Mesendoderm (in vitro differentiated cells): ENCODE data around the gene COX7A2.

ENCODE experiments used
- DNase-seq: peaks from one replicate; pipeline ENCODE4 v3.0.0; 2013
- H2AK5ac ChIP-seq: 2 replicates; pipeline ENCODE4 v1.6.1; 2013; ENCODE audit warnings: low read length, inconsistent platforms
- H2BK120ac ChIP-seq: 2 replicates; pipeline ENCODE4 v1.6.1; 2013; ENCODE audit warnings: low read depth, mild to moderate bottlenecking, low read length, moderate library complexity, mixed read lengths
- H2BK15ac ChIP-seq: replicated peaks from 2 replicates; pipeline ENCODE4 v1.6.1; 2013; ENCODE audit warnings: low read depth, mild to moderate bottlenecking, moderate library complexity
- H2BK5ac ChIP-seq: 2 replicates; pipeline ENCODE4 v1.6.1; 2013; ENCODE audit warnings: low read length, inconsistent platforms
- H3K18ac ChIP-seq: 2 replicates; pipeline ENCODE4 v1.6.1; 2013; ENCODE audit warnings: mild to moderate bottlenecking, low read length, mixed read lengths
- H3K23ac ChIP-seq: one replicate; pipeline ENCODE4 v1.6.1; 2013; ENCODE audit warnings: low read length
- H3K27ac ChIP-seq: 2 replicates; pipeline ENCODE4 v1.5.1; 2013; ENCODE audit warnings: low read depth, mild to moderate bottlenecking, inconsistent platforms, low read length, moderate library complexity
- H3K27me3 ChIP-seq: 2 replicates; pipeline ENCODE4 v1.6.1; 2013; ENCODE audit warnings: low read length, control low read depth, mild to moderate bottlenecking, inconsistent platforms; ENCODE audit not compliant: insufficient read depth, poor library complexity
- H3K36me3 ChIP-seq: 2 replicates; pipeline ENCODE4 v1.6.1; 2013; ENCODE audit warnings: low read length, inconsistent platforms; ENCODE audit not compliant: control insufficient read depth, insufficient read depth
- H3K4ac ChIP-seq: one replicate; pipeline ENCODE4 v1.6.1; 2013; ENCODE audit warnings: low read depth, mild to moderate bottlenecking, low read length, moderate library complexity
- H3K4me1 ChIP-seq: 2 replicates; pipeline ENCODE4 v1.6.1; 2013; ENCODE audit warnings: low read depth, low read length, inconsistent platforms; ENCODE audit not compliant: control insufficient read depth
- H3K4me2 ChIP-seq: 2 replicates; pipeline ENCODE4 v1.6.1; 2013; ENCODE audit warnings: low read length
- H3K4me3 ChIP-seq: 2 replicates; pipeline ENCODE4 v1.5.1; 2013; ENCODE audit warnings: mild to moderate bottlenecking, low read length
- H3K56ac ChIP-seq: one replicate; pipeline ENCODE4 v1.6.1; 2013; ENCODE audit warnings: low read length
- H3K79me1 ChIP-seq: 2 replicates; pipeline ENCODE4 v1.6.1; 2013; ENCODE audit warnings: low read length, inconsistent platforms
- H3K79me2 ChIP-seq: 2 replicates; pipeline ENCODE4 v1.6.1; 2013; ENCODE audit warnings: mild to moderate bottlenecking, low read length; ENCODE audit not compliant: control insufficient read depth, insufficient read depth
- H3K9ac ChIP-seq: 2 replicates; pipeline ENCODE4 v1.6.1; 2013; ENCODE audit warnings: low read length, inconsistent platforms
- H4K5ac ChIP-seq: one replicate; pipeline ENCODE4 v1.6.1; 2013; ENCODE audit warnings: low read length
- H4K8ac ChIP-seq: one replicate; pipeline ENCODE4 v1.6.1; 2013; ENCODE audit warnings: low read depth, mild to moderate bottlenecking, control low read depth, low read length, moderate library complexity
- WGBS: extraction: QIAGEN DNeasy Blood & Tissue Kit; methylation state at CpG from one replicate; pipeline ENCODE4 v1.1.7; 2013; ENCODE audit warnings: low lambda C conversion rate, missing lambda C conversion rate; ENCODE audit not compliant: insufficient coverage; ENCODE audit errors: extremely low coverage; 5-methylcytosine and 5-hydroxymethylcytosine counted together

COX7A2 gene

GRCh38 chr6:75261299-75261698 lies 17.7 kb upstream of the COX7A2 start:
- no peak overlapping the region for H3K9ac ChIP-seq
- H2BK120ac ChIP-seq = no peak overlapping the region
- H3K18ac ChIP-seq = no peak overlapping the region
- no peak overlapping the region for H2BK15ac ChIP-seq
- DNase-seq = no peak
- no peak overlapping the region for H2BK5ac ChIP-seq
- WGBS = no CpG with 5 or more reads among the region's 1 CpG
- H3K4me3 ChIP-seq = no peak overlapping the region
- H3K36me3 ChIP-seq = no peaks in the 10 kb centered on the region
- no peak overlapping the region for H4K8ac ChIP-seq
- H3K27me3 ChIP-seq = no peaks in the 10 kb centered on the region
- H3K4ac ChIP-seq = no peak overlapping the region
- H3K23ac ChIP-seq = no peak overlapping the region
- H3K79me1 ChIP-seq = no peaks in the 10 kb centered on the region
- no peak overlapping the region for H3K4me2 ChIP-seq
- H2AK5ac ChIP-seq = no peak overlapping the region
- no peaks in the 10 kb centered on the region for H3K79me2 ChIP-seq
- H3K4me1 ChIP-seq = no peaks in the 10 kb centered on the region
- no peak overlapping the region for H3K56ac ChIP-seq
- no peak overlapping the region for H3K27ac ChIP-seq
- H4K5ac ChIP-seq = no peak overlapping the region

GRCh38 chr6:75257343-75258087 lies 13.9 kb upstream of the COX7A2 start:
- Histone ChIP-seq H3K4ac (no peak overlapping the region), H3K79me1 (no peaks in the 10 kb centered on the region), H3K9ac (no peak overlapping the region), H2BK15ac (no peak overlapping the region), H4K8ac (no peak overlapping the region), H3K4me2 (no peak overlapping the region), H2BK120ac (no peak overlapping the region), H2AK5ac (no peak overlapping the region), H3K4me3 (no peak overlapping the region), H3K36me3 (no peaks in the 10 kb centered on the region), H3K27me3 (no peaks in the 10 kb centered on the region), H3K79me2 (no peaks in the 10 kb centered on the region), H3K56ac (no peak overlapping the region), H2BK5ac (no peak overlapping the region), H3K23ac (no peak overlapping the region), H4K5ac (no peak overlapping the region), H3K4me1 (no peaks in the 10 kb centered on the region), H3K18ac (no peak overlapping the region), H3K27ac (no peak overlapping the region)
- no CpG with 5 or more reads among the region's 1 CpG for WGBS
- DNase-seq = peak; percentile 50

GRCh38 chr6:75250552-75250951 lies 7.0 kb upstream of the COX7A2 start:
- Histone ChIP-seq H4K5ac (no peak overlapping the region), H2BK120ac (no peak overlapping the region), H3K27ac (no peak overlapping the region), H2AK5ac (no peak overlapping the region), H3K79me2 (no peaks in the 10 kb centered on the region), H3K4me1 (no peaks in the 10 kb centered on the region), H3K23ac (no peak overlapping the region), H3K4ac (no peak overlapping the region), H3K36me3 (no peaks in the 10 kb centered on the region), H2BK5ac (no peak overlapping the region), H3K18ac (no peak overlapping the region), H3K4me2 (no peak overlapping the region), H3K27me3 (no peaks in the 10 kb centered on the region), H2BK15ac (no peak overlapping the region), H3K79me1 (no peaks in the 10 kb centered on the region), H4K8ac (no peak overlapping the region), H3K4me3 (no peak overlapping the region), H3K9ac (no peak overlapping the region), H3K56ac (no peak overlapping the region)
- WGBS = no CpG with 5 or more reads among the region's 2 CpGs
- no peak for DNase-seq

- H3K56ac ChIP-seq = no peak overlapping the region
- no peak overlapping the region for H3K4me3 ChIP-seq
- no peak overlapping the region for H2BK5ac ChIP-seq
- no peak overlapping the region for H4K5ac ChIP-seq
- no peak overlapping the region for H3K4ac ChIP-seq
- no peak overlapping the region for H3K9ac ChIP-seq
- no peak overlapping the region for H3K27ac ChIP-seq
- no peak overlapping the region for H3K23ac ChIP-seq
- no peaks in the 10 kb centered on the region for H3K27me3 ChIP-seq
- H4K8ac ChIP-seq = no peak overlapping the region
- H3K4me1 ChIP-seq = no peaks in the 10 kb centered on the region
- no peak overlapping the region for H3K4me2 ChIP-seq
- no peaks in the 10 kb centered on the region for H3K79me1 ChIP-seq
- H2BK15ac ChIP-seq = no peak overlapping the region
- H3K36me3 ChIP-seq = no peaks in the 10 kb centered on the region
- DNase-seq = no peak
- H2BK120ac ChIP-seq = no peak overlapping the region
- no peak overlapping the region for H2AK5ac ChIP-seq
- H3K18ac ChIP-seq = no peak overlapping the region
- no peaks in the 10 kb centered on the region for H3K79me2 ChIP-seq
Observed at GRCh38 chr6:75249837-75250236, 6.2 kb upstream of the COX7A2 start.

GRCh38 chr6:75246386-75246785 lies 2.8 kb upstream of the COX7A2 start:
- no CpG with 5 or more reads among the region's 2 CpGs for WGBS
- Histone ChIP-seq H3K27ac (no peak overlapping the region), H2BK120ac (no peak overlapping the region), H3K4me1 (no peaks in the 10 kb centered on the region), H3K4me3 (no peak overlapping the region), H4K8ac (no peak overlapping the region), H2BK5ac (no peak overlapping the region), H3K79me2 (peaks cover 12% of the 10 kb centered on the region), H3K23ac (no peak overlapping the region), H2BK15ac (no peak overlapping the region), H3K9ac (no peak overlapping the region), H3K18ac (no peak overlapping the region), H3K79me1 (no peaks in the 10 kb centered on the region), H2AK5ac (no peak overlapping the region), H3K56ac (no peak overlapping the region), H4K5ac (no peak overlapping the region), H3K4ac (no peak overlapping the region), H3K4me2 (no peak overlapping the region), H3K36me3 (no peaks in the 10 kb centered on the region), H3K27me3 (no peaks in the 10 kb centered on the region)
- DNase-seq = no peak

- Histone ChIP-seq H3K23ac (no peak overlapping the region), H2BK15ac (no peak overlapping the region), H3K36me3 (peaks cover under 1% of the 10 kb centered on the region), H3K27me3 (no peaks in the 10 kb centered on the region), H3K4me1 (no peaks in the 10 kb centered on the region), H2BK5ac (no peak overlapping the region), H2AK5ac (no peak overlapping the region), H3K79me1 (no peaks in the 10 kb centered on the region), H2BK120ac (no peak overlapping the region), H3K79me2 (peaks cover 12% of the 10 kb centered on the region), H3K18ac (peak overlapping the region; percentile 78), H4K8ac (peak overlapping the region; percentile 43), H3K4me2 (peak overlapping the region; percentile 83), H3K4ac (no peak overlapping the region), H4K5ac (peak overlapping the region; percentile 3), H3K27ac (no peak overlapping the region), H3K4me3 (peak overlapping the region; percentile 74), H3K9ac (peak overlapping the region; percentile 90), H3K56ac (peak overlapping the region; percentile 87)
- WGBS = no CpG with 5 or more reads among the region's 15 CpGs
- DNase-seq = no peak
Observed at GRCh38 chr6:75244063-75244584, 523 bp upstream of the COX7A2 start.
